Right lobe of liver (tissue), 4 donors: ENCODE data around the gene GATB.

ENCODE experiments used
- CTCF ChIP-seq, 4 donors: fragments of 200-600 bp in 3 of 4; fragments of 450-650 bp in 1 of 4; IDR thresholded peaks; one replicate each; pipeline versions ENCODE4 v1.5.1 to v1.8.0; 2016 to 2022; ENCODE audit warnings: antibody characterized with exemption in 4 of 4, mild to moderate bottlenecking in 2 of 4
- POLR2A ChIP-seq: fragments of 450-650 bp; IDR thresholded peaks from one replicate; pipeline ENCODE4 v1.6.1; 2017; ENCODE audit warnings: antibody characterized with exemption, mild to moderate bottlenecking
- donor health status: DM: no; HTN: no; CAD: no.
- donor health status: DM: no; HTN: no; CAD: no.
- donor health status: DM: no; HTN: yes; CAD: no.

GRCh38 chr4:151657896-151658295 is 102.9 kb downstream of the GATB start:
- TF ChIP-seq CTCF (IDR thresholded peaks at IDR 0.05), result no peak
- no peak for TF ChIP-seq POLR2A
